ENCODE data around the gene FOXP2.
"Not testable (repeated sequence)": the region's sequence is repeated elsewhere in the genome, so short reads cannot be mapped to it uniquely, and the experiment has no call there.

FOXP2 gene

DNA sequence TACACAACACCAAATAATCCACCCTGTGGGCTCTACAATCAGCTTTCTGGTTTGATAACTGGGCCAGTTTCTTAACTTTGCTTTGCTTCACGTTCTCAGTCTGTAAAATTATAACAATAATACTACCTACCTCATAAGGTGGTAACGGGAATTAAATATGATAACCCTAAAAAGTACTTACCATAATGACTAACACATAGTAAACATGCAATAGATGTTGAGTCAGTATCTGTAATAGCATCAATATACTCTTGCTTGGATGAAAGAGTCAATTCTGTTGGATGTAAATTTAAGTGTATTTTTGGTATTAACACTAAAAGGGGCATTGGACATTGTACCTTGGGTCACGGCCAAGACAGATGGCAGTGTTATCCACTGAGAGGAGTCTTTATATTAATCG is 160.5 kb downstream of the FOXP2 start:
- no peak for TF ChIP-seq CTCF (IDR thresholded peaks at IDR 0.05; ENCODE audit: low read depth, low read length, missing control alignments)
- no peak for DNase-seq (ENCODE audit: extremely low read depth, low read depth)
- H3K4me3 ChIP-seq (replicated peaks; ENCODE audit: low read depth, low read length) = no peak overlapping the region

DNA sequence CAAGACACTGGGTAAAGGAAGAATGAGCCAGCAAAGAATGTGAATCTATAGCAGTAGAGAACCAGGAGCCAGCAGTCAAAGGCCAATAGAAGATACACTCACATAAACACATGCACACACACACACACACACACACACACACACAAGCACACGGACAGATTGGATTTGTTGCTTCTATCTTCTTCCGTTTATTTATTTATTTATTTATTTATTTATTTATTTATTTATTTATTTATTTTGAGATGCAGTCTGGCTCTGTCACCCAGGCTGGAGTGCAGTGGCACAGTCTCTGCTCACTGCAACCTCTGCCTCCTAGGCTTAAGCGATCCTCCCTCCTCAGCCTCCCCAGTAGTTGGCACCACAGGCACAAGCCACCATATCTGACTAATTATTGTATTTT is 166.3 kb downstream of the FOXP2 start:
- H3K4me3 ChIP-seq (replicated peaks; ENCODE audit: low read depth, low read length); DNase-seq (ENCODE audit: extremely low read depth, low read depth): not testable (repeated sequence)

DNA sequence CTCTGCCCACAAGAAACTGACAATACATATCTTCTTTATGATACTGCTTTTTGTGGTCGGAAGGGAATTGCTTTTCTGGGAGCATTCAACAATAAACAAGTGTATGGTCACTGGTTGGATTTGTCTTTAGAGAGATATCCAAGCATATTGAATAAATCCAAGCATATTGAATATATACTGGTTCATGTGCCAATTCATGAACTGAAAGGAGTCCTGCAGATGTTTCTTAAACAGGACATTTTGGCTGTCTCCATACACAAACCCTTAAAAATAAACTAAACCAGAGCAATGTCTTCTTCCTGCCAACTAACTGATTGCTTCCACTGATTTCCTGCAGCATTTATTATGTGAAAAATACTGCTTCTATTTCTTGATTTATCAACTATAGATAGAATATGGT is 173.9 kb downstream of the FOXP2 start:
- TF ChIP-seq CTCF (IDR thresholded peaks at IDR 0.05; ENCODE audit: low read depth, low read length, missing control alignments) = no peak
- no peak for DNase-seq (ENCODE audit: extremely low read depth, low read depth)
- no peak overlapping the region for H3K4me3 ChIP-seq (replicated peaks; ENCODE audit: low read depth, low read length)

GRCh38 chr7:114589436-114589835 is 174.8 kb downstream of the FOXP2 start:
- no peak for DNase-seq (ENCODE audit: extremely low read depth, low read depth)
- TF ChIP-seq CTCF (IDR thresholded peaks at IDR 0.05; ENCODE audit: low read depth, low read length, missing control alignments) = no peak
- H3K4me3 ChIP-seq (replicated peaks; ENCODE audit: low read depth, low read length) = no peak overlapping the region

GRCh38 chr7:114590298-114590697 is 175.7 kb downstream of the FOXP2 start:
- H3K4me3 ChIP-seq (replicated peaks; ENCODE audit: low read depth, low read length) = no peak overlapping the region
- no peak for DNase-seq (ENCODE audit: extremely low read depth, low read depth)
- TF ChIP-seq CTCF (IDR thresholded peaks at IDR 0.05; ENCODE audit: low read depth, low read length, missing control alignments) = no peak

GRCh38 chr7:114598946-114599345 is 184.3 kb downstream of the FOXP2 start:
- no peak for DNase-seq (ENCODE audit: extremely low read depth, low read depth)
- TF ChIP-seq CTCF (IDR thresholded peaks at IDR 0.05; ENCODE audit: low read depth, low read length, missing control alignments) = no peak
- no peak overlapping the region for H3K4me3 ChIP-seq (replicated peaks; ENCODE audit: low read depth, low read length)

DNA sequence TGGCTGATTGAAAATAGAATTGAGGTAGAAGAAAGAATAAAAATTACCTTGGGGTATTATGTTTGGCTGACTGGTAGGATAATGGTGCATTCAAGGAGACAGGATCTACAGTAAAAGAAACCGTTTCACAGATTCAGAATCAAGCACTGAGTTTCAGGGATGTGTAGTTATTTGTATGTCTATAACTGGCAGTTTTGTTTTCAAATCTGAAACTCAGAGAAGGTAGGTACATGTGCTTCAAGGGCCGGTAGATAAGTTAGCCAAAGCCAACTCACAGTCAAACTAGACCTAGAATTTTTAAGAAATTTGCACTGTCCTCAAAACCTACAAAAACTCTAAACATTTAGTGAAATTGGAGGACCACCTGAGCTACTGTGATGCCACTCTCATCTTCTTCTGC is 191.5 kb downstream of the FOXP2 start:
- TF ChIP-seq CTCF (IDR thresholded peaks at IDR 0.05; ENCODE audit: low read depth, low read length, missing control alignments) = no peak
- no peak for DNase-seq (ENCODE audit: extremely low read depth, low read depth)
- no peak overlapping the region for H3K4me3 ChIP-seq (replicated peaks; ENCODE audit: low read depth, low read length)

GRCh38 chr7:114608822-114609221 is 194.2 kb downstream of the FOXP2 start:
- H3K4me3 ChIP-seq (replicated peaks; ENCODE audit: low read depth, low read length); DNase-seq (ENCODE audit: extremely low read depth, low read depth): not testable (repeated sequence)
